GM18498 (cell line): ENCODE data around the gene PATJ.

Experiments
- ATAC-seq: cut with Tn5 transposase; IDR thresholded peaks from one replicate; pipeline ENCODE4 v1.9.1; 2021; ENCODE audit warnings: mild to moderate bottlenecking, moderate library complexity; ENCODE audit not compliant: unreplicated experiment

PATJ gene

DNA sequence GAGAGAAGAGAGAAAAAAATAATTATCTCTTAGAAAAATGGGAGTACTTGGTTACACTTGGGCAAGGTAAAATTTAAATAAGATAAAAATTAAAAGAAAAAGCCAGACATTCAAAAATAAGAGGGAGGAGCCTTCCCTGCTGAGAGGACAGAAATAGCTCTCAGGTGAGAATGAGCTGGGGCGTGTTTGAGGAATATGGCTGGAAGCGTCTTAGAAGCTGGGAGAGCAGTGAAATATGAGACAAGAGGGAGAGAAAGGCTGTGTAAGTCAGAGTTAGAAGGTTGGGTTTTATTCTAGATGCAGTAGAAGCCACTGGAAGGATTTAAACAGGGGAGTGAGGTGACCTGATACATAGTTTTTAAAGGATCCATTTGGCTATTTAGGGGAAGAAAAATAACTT lies 298.2 kb downstream of the PATJ start:
- no peak for ATAC-seq

DNA sequence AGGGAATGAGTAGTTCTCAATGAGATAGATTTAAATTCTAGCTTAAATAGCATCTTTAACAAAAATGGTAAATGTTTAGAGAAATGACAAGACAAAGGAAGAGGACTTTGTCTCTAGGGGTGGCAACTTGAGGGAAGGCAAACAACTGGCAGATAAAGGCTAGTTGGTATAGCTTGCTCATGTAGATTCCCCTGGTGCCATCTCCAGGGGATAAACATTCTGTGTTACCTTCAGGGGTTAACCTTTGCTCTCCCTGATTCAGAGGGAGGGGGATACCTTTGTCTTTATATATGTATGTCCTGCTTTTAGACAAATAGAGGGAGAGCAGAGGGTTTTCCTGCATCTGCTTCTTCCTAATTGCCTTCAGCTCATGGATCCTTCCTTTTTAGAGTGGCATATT lies 298.7 kb downstream of the PATJ start:
- ATAC-seq: no peak

DNA sequence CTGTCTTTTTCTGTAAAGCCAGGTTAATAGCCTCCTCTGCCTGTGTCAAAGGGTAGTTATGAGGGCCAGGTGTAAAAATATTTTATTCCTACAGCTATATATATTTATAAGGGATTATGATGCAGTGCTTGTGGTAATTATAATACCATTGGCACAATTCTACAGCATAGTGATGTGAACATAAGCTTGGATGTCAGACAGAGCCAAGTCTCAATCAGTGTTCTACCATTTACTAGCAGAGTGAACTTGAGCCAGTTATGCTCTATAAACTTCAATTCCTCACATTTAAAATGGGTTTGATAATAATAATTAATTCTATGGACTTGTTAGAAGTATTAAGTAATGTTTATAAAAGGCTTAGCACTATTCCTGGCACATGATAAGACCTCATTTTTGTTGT lies 300.9 kb downstream of the PATJ start:
- ATAC-seq: no peak

DNA sequence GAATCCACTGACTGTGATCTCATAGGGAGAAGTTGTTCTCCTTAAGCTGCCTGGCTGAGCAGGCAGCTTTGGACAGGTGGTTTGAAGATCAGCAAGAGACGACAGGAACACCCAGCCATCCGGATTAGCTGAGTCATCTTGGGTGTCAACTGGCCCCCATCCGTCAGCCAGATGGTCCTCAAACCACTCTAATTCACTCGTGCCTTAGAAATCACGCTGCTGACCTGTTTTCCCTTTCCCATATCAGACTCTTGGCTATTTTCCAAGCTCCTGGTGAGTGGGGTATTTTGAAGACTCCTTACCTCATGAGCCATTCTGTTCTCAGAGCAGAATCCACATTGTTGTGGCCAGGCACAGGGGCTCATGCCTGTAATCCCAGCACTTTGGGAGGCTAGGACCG lies 303.3 kb downstream of the PATJ start:
- ATAC-seq: no peak

DNA sequence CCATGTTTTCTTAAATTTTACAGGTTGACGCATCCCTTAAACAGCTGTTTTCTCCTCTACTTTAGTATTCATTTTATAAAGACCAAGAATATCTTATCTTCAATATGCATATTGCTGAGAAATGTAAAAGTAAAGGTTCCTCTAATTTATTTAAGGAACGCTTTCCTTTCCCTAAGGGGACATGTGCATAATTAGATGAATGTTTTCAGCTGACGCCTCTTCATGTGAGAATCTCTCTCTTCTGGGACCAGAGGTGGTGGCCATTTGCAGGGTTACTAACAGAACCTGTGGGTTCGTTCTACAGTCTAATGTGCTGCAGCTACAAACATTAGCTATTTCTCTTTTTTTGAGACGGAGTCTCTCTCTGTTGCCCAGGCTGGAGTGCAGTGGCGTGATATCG lies 304.6 kb downstream of the PATJ start:
- ATAC-seq: no peak

DNA sequence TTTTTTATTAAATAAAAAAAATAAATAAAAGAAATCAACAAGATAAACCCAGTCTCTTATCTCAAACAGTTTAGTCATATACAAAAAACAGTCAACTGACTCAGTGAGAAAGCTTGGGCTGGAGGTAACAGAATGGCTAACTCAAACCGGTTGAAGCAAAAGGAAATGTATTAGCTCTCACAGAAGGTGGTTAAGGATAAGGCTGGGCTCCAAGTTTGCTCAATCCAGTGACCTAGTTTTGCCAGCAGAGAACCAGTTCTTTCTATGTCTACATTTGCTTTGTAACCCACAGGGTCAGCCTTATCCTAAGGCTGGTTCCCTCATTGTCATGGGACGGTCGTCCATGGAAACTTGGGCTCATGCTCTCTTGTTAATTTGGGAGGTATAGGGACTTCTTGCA lies 307.9 kb downstream of the PATJ start:
- ATAC-seq: no peak

DNA sequence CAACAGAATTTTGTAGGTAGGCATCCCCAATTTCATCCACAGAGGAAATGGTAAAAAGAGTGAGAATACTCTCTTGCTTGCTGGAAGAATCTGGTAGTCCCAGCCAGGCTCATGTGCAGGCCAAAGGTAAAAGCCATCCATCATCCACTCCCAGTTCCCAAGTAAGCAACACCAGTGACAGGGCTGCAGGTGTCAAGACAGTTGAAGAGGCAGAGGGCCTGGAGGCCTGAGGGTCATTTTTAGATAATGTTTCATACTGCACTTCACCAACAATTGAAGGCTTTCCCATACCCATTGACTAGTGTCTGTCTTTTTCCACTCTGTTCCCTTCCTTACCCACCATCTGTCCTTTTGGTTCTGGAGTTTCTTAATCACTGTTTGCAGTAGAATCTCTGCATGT lies 310.7 kb downstream of the PATJ start:
- ATAC-seq: no peak

DNA sequence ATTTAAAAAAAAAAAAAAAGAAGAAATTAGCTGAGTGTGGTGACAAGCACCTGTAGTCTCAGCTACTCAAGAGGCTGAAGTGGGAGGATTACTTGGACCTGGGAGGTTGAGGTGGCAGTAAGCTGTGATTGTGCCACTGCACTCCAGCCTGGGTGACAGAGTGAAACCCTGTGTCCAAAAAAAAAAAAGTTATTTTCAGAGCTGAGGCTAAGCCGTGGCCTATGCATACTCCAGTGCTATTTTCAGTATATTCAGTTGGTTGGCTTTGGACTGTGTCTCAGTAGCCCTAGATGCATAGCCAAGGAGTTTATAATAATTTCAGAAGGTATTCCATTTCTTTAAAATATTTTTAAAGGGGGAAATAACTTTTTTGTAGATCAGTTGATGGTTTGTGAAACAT lies 311.9 kb downstream of the PATJ start:
- no peak for ATAC-seq

DNA sequence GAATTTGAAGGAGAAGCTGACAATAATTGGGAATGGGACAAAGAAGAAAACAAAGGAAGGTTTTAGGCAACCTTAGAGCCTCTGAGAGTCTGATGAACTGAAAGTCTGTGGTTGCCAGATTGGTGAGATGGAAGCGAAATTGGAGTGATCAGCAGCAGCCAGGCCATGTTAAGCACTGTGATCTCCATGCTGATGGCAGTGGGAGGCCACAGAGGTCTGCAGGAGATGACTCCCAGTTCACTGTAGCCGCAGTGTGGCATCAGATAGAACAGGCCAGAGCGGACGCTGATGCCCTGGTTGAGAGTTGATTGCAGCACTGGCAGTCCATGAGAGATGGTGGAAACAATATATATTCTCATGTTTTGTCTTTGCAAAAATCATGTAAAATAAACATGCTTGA lies 314.9 kb downstream of the PATJ start:
- no peak for ATAC-seq

DNA sequence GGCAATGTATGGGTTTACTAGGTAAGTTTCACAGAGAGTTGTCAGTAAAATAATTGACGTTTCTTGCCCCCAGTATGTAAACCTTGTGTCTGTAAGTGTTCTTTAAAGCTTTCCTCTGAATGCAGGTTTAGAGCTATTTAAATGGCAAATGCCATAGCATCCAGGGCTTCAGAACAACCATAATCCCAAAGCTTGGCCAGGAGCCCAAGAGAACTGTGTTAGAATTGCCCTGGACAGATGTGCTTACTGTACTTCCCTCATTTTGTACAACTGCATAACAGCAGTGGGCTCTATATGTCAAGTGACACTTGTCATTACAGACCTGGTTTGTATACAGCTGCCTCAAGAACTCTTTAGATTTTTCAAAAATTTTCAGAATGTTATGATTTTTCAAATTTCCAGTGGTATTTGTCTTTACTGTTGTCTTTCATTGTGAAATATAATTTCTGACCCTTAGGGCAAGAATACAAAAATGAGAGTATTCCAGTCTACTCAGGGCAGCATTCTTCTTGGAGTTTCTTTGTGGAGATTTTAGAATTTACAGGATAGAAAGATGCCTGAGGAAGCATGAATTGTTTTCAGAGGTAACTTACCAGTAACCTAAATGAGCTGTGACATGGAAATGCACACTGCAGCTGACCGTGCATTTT lies 315.5 kb downstream of the PATJ start:
- no peak for ATAC-seq

DNA sequence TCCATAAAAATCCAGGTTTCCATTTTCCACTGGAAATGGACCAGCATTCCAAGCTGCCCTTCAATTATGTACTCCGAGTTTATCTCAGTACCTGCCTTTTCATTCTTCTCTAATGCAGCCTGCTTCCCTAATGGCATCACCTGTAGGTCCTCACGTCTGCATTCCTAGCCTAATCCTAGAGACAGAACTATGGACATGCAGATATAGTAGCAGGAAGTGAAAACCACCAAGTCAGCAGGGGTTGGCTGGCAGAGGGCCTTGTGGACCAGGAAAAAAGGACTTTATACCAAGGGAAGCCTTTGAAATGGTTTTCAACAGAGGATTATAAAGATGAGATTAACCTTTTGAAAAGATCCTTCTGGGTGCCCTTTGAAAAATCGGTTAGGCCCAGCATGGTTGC lies 316.7 kb downstream of the PATJ start:
- no peak for ATAC-seq

DNA sequence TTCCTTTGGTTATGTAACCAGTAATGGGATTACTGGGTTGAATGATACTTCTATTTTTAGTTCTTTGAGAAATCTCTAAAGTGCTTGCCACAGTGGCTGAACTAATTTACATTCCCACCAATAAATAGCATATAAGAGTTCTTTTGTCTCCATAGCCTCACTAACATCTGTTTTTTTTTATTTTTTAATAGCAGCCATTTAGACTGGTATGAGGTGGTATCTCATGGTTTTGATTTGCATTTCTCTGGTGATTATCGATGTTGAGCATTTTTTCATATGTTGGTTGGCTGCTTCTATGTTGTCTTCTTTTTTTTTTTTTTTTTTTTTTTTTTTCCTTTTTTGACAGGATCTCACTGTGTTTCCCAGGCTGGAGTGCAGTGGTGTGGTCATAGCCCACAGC lies 319.8 kb downstream of the PATJ start:
- no peak for ATAC-seq

DNA sequence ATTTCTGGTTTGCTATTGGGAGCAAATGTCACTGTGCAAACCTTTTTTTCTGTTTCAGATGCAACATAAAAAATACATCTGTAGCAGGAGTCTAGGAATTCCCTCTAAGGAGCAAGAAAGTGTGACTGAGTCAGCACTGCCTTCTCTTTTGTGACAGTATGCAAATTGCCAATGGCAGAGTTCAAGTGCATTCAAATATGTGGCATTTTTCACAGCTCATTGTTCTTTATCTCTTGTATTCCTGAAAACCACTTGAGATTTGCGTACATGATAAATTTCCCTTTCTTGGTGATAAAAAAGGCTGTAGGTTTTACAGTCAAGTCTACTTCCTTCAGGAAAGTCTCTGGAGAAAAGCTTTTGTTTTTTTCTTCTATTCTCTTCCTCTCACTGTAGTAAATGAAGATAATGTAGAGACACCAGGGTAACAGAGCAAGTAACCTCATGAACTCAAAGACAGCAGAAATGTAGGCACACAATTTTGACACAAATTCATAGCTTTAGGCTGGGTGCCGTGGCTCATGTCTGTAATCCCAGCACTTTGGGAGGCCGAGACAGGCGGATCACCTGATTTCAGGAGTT lies 322.6 kb downstream of the PATJ start:
- no peak for ATAC-seq

DNA sequence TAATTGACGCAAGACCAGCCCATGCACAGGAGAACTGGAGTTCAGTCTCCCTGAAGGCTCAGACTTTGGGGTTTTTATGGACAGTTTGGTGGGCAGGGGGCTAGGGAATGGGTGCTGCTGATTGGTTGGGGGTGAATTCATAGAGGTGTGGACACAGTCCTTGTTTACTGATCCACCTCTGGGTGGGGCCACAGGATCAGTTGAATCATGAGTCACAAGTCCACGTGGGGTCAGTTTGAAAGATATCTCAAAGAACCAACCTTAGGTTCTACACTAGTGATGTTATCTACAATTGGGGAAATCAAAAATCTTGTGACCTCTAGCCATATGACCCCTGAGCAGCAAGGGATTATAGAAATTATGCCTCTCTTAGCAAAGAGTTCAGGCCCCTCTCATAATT lies 324.4 kb downstream of the PATJ start:
- ATAC-seq: no peak

DNA sequence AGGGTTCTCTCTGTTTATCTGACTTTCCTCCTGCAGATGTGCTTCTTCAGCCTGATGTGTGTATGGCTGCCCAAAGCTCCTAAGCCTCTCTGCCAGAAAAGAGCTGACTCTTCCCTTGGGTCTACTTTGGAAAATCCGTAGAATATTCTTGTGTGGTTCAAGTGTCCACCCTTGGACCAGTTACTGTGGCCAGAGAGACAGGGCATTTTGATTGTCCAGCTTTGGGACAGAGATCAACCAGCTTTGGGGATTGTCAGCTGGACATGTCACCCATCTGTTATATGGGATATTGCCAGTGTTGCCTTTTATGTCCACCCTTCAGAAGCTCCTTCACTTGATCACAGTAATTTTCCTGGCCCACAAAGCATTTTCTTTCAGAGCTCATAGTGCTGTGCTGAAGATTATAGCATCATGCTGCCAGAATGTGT lies 326.1 kb downstream of the PATJ start:
- no peak for ATAC-seq

DNA sequence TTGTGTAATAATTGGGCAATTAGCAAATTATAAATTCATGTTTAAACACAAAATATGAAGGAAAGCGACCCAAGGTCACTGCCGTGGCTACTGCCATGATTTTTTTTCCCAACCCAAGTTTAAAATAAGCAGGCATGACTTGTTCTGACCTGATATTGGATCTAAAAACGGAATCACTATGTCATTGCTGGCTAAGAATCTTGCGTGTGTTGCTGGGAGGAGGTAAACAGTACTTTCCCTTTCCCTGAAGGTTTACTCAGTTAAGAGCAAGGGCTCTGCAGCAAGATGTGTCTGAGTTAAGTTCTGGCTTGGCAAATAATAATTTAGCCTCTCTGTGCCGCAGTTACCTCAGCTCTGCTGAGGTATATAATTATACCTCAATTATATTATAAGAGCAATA lies 326.7 kb downstream of the PATJ start:
- no peak for ATAC-seq

DNA sequence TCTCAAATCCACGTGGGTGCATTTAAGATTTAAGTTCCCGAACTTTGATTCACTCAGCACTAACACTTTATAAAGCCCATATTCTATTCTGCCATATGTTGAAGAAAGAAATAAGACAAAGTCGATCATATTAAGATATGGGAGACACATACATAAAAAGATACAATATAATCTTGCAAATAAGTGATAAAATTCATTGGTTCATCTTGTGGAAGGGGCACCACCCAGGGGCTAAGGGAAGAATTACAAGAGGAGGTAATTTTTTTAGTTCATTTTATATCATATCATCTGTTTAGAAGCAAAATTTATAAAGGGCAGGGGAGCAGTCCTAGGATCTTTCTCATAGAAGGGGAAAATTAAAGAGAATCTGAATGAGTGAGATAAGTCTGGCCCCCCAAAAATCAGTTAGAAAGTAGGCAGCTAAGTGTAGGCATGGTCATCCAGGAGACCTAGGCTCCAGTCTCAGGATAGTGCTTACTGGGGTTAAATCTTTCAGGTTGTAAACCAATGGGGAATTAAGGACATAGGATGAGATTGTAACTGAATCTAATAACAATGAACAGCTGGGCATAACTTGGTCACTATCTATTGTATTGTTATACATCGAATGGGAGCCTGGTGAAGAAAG lies 328.2 kb downstream of the PATJ start:
- no peak for ATAC-seq

DNA sequence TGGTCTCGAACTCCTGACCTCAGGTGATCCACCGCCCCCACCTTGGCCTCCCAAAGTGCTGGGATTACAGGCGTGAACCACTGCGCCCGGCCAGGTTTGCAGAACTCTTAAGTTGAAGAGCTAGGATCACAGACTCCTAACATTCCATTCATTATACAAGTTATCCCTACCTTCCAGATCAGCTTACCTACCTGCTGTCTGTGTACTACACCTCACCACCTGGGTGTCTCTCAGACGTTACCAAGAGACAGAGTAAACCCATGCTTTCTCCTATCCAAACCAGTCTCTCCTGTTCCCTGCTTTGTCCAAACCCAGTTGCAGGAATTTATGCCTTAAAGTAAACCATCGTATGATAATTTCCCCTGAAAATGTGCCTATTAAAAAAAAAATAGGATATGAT lies 329.4 kb downstream of the PATJ start:
- no peak for ATAC-seq

DNA sequence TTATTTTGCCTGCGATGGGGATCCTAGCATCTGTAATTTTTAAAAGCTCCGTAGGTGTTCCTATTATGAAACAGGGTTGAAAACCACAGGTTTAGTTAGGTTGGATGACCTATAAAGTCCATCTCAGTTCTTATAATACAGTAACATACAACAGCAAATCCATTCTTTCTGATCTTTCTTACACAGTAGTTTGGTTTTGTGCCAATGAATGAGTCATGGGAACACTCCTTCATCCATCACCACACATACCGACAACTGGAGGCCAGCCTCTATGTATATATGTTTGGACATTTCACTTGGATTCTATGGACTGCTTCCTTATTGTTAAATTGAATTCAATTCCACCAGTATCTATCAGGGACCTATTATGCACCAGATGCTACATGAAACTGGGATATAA lies 334.0 kb downstream of the PATJ start:
- no peak for ATAC-seq

DNA sequence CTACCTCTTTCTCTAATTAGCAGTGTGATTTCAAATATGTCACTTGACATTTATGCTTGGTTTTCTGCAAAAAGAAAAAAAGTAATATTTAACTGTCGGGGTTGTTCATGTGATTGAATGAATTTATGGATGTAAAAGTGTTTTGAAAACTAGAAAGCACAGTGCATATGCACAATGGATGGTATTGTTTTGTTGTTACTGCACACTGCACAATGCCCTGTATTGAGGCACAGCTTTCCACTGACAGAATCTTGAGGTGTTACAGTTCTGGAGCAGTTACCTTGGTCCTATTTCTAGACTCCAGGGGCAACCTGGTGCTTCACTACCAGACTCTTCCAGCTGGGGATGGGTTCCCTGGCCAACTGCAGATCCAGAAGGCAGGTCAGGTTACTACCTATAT lies 335.5 kb downstream of the PATJ start:
- no peak for ATAC-seq

DNA sequence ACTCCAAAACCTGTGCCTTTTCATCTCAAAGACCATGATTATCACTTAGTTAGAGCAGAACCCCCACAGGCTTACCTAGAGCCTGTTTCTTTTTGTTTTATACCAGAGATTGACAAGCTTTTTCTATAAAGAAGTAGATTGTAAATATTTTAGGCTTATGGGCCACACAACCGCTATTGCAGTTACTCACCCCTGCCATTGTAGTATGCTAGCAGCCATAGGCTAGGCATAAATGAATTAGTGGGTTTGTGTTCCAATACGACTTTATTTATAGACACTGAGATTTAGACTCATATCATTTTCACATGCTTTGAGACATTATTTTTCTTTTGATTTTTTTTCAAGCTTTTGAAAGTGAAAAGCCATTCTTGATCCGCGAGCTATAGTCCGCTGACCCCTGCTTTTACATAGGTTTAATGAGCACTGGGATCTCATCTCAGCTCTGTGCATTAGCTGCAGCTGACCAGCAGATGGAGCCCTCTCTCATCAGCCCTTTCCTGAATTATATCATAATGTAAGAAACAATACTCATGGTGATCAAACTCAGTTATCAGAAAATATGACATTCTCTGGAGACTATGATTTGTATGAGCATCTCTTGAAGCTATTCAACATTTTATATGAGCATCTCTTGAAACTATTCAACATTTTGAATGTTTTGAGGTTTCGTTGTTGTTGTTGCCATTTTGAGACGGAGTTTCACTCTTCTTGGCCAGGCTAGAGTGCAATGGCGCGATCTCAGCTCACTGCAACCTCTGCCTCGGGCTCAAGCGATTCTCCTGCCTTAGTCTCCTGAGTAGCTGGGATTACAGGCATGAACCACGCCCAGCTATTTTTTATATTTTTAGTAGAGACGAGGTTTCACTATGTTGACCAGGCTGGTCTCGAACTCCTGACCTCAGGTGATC lies 340.4 kb downstream of the PATJ start:
- peak; percentile 85 for ATAC-seq
